ENCODE data around the gene SRA1. TPM values are rescaled to one million over a fixed set of nuclear protein-coding genes. Genes with fewer than 3 reads are reported as not detected.
"Not testable (repeated sequence)": the region's sequence is repeated elsewhere in the genome, so short reads cannot be mapped to it uniquely, and the experiment has no call there.

The SRA1 gene
- 28.2 and 48.1 TPM in 2 replicates for total RNA-seq

DNA sequence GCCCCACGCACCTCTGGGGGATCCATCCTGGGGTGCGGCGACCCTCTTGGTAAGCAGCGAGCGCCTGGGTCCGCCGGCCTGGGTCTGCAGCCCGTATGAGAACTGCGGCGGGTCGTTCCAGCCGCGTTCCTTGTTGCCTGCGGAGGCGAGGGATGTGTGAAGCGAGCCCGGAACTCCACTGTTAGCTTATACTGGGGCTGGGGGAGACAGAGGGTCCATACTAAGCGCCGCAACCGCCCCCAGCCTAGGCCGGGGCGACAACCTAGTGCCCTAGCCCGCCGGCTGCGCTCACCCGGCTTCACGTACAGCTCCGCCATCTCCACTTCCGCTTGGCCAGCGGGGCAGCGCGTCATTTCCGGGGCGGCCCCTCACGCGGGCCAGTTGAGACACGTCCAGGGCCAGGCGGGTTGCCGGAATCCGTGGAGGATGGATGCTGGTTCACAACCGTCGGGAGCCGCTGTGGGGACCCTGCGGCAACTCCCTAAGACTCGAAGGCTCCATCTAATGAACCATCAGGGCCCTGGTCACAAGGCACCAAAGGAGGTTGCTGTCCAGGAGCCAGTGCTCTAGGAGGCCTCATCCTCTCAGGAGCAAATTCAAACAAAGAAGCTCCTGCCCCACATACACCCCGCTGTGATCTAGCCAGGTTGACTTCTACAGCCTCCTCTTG lies at the start of gene SRA1:
SRA1 (minus strand) TSS at position 338 of the 670 bp plus-strand sequence; CDS start at position 317, 21 bp downstream.
- peak; percentile 65 for DNase-seq (ENCODE audit: low read depth)

GRCh38 chr5:140607031-140607430 lies 49.8 kb upstream of the SRA1 start:
- DNase-seq (ENCODE audit: low read depth), result peak; percentile 31

- DNase-seq (ENCODE audit: low read depth), result no peak
Observed at GRCh38 chr5:140605879-140606278, 48.6 kb upstream of the SRA1 start.

DNA sequence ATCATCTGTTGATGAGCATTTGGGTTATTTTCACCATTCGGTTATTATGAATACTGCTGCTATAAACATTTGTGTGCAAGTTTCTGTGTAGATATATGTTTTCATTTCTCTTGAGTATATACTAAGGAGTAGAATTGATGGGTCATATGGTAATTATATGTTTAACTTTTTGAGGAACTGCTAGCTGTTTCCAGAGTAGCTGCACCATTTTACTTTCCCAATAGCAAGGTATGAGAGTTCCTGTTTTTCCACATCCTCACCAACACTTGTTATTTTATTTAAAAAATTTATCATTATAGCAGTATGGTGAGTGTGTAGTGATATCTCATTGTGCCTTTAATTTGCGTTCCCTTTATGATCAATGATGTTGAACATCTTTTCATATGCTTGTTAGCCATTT lies 46.5 kb upstream of the SRA1 start:
- DNase-seq (ENCODE audit: low read depth), result no peak

DNA sequence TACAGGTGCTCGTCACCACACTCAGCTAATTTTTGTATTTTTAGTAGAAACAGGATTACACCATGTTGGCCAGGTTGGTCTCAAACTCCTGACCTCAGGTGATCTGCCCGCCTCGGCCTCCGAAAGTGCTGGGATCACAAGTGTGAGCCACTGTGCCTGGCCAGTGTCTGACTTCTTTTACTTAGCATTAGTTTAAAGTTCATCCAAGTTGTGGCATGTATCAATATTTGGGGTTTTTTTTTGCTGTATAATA lies 46.1 kb upstream of the SRA1 start:
- DNase-seq (ENCODE audit: low read depth), result not testable (repeated sequence)

- DNase-seq (ENCODE audit: low read depth), result no peak
Observed at GRCh38 chr5:140602147-140602546, 44.9 kb upstream of the SRA1 start.

DNA sequence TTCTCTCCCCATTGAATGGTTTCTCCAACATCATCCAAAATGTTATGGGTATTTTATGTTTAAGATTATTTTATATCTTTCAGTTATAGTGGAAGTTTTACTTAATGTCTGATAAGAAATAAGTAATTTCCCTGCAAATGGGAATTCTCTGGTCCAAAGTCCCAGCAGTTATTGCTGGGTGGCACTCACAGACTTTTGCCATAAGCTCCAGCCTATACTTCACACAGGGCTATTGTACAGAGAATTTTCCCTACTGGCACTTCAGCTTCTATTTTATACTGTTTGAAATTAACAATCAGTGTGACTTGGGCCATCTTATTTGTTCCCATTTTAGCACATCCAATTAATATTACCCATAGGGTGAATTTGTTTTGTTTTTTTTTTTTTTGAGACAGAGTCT lies 42.8 kb upstream of the SRA1 start:
- DNase-seq (ENCODE audit: low read depth), result no peak

DNA sequence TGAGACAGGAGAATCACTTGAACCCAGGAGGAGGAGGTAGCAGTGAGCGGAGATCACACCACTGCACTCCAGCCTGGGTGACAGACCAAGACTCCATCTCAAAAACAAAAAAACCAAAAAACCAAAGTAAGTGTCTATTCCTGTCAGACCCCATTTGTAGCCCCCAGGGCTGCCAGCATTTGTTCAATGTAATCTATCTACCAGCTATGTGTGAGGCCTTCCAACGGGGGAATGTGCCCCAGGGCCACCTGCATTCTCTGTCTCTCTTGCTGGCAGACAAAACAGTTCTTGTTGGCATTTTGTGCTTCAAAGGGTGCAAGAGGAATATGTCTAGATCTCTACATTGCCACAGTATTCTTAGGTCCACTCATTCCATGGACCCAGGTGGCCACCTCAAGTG lies 41.6 kb upstream of the SRA1 start:
- DNase-seq (ENCODE audit: low read depth), result no peak

- DNase-seq (ENCODE audit: low read depth), result peak; percentile 66
Observed at GRCh38 chr5:140596321-140596741, 39.1 kb upstream of the SRA1 start.

DNA sequence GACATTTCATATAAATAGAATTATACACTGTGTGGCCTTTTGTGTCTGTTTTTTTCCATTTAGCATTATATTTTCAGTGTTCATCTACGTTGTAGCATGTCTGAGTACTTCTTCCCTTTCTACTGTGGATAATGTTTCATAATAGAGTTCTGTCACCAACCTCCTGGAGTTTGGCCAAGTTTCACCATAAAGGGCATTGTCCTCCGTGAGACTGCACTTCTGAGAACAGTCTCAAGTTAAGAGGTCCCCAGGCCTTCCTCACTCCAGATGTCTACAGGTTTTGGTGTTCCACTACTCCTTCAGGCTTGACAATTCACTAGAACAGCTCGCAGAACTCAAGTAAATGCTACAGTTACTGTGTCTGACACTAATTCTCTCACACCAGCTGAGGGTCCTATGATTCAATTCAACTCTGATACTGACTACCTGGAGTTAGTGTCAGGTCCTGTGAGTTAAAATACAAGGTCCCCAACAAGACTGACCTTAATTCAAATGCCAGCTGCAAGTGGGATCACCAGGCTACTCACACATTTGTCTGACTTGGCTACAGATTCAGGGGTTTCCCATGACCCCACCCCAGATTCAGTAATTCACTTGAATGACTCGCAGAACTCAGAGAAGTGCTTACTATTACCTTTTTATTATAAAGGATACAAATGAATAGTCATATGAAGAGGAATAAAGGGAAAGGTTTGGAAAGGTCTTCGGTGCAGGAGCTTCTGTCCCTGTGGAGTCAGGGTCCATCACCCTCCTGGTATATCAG lies 38.4 kb upstream of the SRA1 start:
- no peak for DNase-seq (ENCODE audit: low read depth)

- DNase-seq (ENCODE audit: low read depth), result no peak
Observed at GRCh38 chr5:140594169-140594568, 36.9 kb upstream of the SRA1 start.

- DNase-seq (ENCODE audit: low read depth), result not testable (repeated sequence)
Observed at GRCh38 chr5:140593070-140593469, 35.8 kb upstream of the SRA1 start.

DNA sequence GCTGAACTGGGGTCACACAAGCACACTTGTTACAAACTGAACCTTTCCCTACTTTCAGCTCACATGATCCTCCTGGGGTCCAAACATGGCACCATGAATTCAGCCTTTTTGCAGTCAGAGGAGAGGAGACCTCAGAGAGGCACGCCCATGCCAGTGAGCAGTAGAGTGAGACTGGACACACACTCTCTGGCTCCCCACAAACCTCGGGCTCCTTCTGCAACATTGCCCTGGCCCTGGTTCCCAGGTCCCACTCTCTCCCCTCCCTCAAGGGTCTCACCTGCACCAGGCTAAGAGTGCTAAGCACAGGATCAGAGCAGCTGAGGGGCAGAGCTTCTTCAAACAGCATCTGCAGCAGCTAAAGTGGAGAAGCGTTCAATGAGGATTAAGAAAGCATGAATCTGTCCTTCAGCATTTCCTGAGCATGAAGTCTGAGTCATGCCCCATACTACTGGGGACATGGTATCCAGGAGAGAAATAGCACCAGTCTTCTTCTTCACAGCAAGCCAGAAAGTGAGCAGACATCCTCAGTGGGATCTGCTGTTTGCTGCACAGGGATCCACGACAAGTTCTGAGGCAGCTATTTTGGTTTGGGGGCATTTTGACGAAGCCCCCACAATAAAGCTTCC lies 34.6 kb upstream of the SRA1 start:
- DNase-seq (ENCODE audit: low read depth), result peak; percentile 60

GRCh38 chr5:140590861-140591260 lies 33.6 kb upstream of the SRA1 start:
- DNase-seq (ENCODE audit: low read depth), result no peak

DNA sequence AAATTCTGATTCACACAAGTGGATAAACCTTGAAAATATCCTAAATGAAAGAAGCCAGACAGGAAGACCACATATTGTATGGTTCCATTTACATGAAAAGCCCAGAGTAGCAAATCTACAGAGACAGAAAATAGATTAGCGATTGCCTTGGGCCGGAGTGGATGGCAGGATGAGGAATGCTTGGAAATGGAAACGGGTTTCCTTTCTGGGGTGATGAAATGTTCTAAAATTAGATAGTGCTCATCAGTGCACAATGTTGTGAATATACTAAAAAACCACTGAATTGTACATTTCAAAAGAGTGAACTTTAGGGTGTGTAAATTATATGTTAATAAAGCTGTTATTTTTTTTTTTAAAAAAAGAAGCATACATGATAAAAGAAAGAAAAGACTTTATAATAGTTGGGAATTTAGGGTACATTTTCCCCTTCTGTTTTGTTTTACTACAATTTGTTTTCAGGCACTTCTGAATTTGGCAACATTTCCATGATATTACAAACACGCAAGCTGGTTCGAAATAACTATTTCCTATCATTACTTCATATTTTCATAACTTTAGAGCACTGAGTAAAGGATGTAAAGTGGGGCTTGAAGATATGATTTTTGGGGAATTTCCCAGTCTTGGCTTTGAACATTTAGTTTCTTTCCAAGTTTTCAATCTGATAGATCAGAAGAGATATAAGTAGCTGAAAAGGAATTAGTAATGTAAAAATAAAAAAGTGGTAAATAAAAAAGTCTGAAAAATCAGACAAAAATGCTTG lies 31.2 kb upstream of the SRA1 start:
- DNase-seq (ENCODE audit: low read depth), result peak; percentile 23

GRCh38 chr5:140587495-140587894 lies 30.2 kb upstream of the SRA1 start:
- DNase-seq (ENCODE audit: low read depth), result no peak

GRCh38 chr5:140579188-140579747 lies 22.0 kb upstream of the SRA1 start:
- DNase-seq (ENCODE audit: low read depth), result not testable (repeated sequence)

DNA sequence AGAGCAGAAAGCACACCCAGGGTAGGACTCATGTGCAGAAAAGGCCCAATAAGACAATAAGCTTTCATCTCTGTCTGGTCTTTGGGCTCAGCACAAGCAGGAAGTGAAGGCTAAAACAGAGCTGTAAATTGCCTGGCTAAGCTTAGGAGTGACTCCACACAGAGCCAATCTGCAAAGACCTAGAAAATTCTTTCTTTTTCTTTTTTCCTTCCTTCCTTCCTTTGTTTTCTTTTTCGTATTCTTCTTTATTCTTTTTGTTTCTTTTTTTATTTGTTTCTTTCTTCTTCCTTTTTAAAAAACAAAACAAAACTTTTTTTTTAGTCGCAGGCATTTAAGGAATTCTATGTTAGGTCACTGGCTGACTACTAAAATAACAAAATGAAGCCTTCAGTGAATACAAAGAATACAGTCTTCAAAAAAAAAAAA lies 19.5 kb upstream of the SRA1 start:
- peak; percentile 61 for DNase-seq (ENCODE audit: low read depth)

DNA sequence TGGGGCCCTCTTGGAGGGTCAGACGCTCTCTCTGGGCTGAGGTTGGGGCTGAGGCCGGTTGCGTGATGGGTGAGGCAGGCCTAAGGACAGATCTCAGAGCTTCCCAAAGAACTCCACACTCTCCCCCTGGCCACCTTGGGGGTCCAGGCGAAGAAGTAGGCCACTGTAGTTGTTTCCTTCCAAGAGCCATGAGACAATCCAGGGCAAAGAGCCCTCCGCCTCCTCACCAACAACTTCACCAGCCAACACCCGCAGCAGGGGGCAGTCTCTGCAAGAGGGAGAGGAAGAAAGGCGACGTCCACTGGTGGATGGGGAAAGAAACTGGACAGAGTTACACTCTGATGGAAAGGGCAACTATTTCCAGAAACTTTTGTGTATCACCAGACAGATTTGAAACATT lies 18.0 kb upstream of the SRA1 start:
- peak; percentile 41 for DNase-seq (ENCODE audit: low read depth)

DNA sequence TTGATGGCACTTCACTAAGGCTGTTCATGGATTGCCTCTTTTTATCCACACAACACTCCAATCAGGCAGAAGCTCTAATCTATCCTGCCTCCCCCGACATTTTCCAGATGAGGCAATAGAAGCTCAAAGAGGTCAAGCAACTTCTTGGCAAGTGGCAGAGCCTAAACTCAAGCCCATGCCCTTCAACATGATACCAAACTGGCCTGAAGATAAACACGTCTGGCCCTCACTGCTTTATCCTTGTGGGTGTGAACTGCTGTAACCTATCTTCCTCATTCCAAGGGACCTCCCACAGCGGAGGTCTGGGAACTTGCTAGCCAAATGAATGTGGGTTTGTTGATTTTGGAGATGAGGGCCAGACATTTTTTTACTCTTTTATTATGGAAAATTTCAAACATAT lies 16.9 kb upstream of the SRA1 start:
- DNase-seq (ENCODE audit: low read depth), result no peak

- no peak for DNase-seq (ENCODE audit: low read depth)
Observed at GRCh38 chr5:140573683-140574082, 16.4 kb upstream of the SRA1 start.

GRCh38 chr5:140571105-140571504 lies 13.8 kb upstream of the SRA1 start:
- DNase-seq (ENCODE audit: low read depth), result no peak
